Effector CD4-positive, alpha-beta T cell (primary cell): ENCODE measurements around the gene CBLIF.
"Not testable (repeated sequence)": the region's sequence is repeated elsewhere in the genome, so short reads cannot be mapped to it uniquely, and the experiment has no call there.

Experiments
- DNase-seq: peaks from one replicate; pipeline ENCODE4 v3.0.0-alpha.2; 2020

The CBLIF gene

DNA sequence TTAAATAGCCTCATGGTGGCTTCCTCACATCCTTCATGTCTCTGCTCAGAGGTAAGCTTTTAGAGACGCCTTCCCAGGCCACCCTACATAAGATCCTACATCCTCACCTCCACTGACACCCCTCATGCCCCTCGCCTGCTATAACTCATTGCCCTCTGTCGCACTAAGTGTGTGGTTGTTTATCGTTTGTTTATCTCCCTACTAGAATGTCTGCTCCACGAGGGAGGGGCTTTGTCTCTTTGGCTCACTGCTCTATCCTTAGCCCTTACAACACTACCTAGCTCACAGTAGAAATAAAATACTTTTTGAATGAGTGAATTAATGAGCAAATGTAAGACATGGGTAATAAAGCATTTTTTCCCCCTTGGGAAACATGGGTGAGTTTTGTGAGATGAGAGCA, 1.3 kb upstream of the CBLIF start:
- DNase-seq, result no peak

DNA sequence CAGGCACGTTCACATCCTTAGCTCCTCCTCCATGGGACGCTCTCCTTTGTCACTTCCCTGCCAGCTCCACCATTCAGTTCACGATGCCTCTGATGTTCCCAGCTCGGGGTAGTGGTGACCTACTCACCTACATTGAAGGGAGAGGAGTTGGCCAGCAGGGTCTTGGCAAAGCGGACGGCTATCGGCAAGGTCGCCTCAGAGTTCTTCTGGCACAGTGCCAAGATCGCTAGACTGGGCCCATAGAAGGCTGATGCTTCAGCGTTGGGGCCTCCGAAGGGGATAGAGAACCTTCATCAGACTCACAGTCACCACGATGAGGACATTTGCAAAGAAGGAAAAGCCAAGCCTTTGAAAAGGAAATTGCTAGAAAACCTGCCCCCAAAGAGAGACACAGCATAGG, 3.0 kb downstream of the CBLIF start:
- DNase-seq, result no peak

DNA sequence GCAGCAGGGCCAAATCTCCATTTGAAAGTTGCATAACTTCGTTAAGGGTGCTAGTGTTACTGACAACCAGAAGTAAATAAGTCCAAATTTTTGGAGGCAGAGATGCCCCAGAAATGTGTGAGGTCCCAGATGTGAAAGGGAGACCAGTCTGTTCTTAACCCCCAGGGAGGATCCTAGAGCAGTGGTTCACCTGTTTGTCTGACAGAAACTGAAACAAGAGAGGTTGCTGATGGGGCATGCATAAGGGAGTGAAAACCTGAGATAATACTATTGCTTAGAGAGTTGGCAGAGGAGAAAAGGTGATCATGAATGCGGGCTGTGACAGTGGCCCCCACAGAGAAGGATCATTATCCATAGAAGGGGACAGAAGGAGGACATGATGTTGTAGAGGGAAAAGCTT, 3.8 kb downstream of the CBLIF start:
- no peak for DNase-seq

DNA sequence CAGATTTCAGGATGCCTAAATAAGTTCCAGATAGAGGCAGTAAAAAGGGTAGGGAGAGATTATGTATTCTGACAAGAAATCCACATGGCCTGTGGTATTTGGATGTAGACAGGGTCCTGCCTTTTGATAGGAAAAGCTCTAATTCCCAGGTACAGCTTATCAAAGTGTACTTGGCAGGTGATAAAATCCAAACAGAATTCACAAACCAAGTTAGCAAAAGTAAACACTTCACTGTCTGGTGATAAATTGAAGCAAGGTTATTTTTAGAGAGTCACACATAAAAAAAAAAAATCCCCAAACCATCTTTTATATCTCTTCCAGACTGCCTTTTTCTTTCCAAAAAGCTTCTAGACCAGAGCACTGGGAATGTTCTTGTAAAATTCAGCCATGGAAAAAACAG, 5.7 kb downstream of the CBLIF start:
- DNase-seq, result no peak

DNA sequence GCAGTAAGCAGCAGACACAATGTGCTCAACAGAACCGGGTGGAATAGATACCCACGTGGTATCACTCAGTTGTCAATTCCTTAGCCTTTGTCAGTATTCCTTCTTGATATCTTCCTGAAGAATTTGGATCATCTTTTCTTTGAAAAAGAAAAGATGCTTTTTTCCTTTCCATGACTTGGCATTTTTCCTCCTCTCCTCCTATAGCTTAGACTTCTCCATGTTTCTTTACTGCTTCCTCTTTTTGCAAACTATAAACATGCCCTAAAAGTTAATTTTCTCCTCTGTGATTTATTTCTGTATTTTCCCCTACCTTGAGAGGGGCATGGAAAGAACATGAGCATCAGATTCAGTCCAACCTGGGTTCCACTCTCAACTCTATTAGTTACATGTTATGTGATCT, 11.7 kb downstream of the CBLIF start:
- DNase-seq, result no peak

DNA sequence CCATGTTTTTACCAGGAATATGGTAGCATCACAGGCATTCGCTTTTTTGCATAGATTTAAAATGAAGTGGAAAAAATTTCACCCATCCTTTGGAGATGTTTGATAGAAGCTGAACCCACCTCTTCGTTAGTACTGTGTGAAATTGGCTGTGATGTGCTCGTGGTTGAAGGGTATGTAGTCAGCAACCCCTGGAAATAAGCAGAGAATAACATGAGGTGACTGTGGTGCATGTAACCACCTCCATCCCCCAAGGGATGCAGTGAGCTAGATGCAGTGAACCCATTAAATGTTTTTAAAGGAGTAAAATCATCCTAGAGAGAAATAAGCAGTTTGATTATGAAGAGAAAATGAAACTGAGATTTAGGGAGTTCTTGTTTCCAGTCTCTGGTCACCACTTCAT, 15.9 kb downstream of the CBLIF start:
- no peak for DNase-seq

DNA sequence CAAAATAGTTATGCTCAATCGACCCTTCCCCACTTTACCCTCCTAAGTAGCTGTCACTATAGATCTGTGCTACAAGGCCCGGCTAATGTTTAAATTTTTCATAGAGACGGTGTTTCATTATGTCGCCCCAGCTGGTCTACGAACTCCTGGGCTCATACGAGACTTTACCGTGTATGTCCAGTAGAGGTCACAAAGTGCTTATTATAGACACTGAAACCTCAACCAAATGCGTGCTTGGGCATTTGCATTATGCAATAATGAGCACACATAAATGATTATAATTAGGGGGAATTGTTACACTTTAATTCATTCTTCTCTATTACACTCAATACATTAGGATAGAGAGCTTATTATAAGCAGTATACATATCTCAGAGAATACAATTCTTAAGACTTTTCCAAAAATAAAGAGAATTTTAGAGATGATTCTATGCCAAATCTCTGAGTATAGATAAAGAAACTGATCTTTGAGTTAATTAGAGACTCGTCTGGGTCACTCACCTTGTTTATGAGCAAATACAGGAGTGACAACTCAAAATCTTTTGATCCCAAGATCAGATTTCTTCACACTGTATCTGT, 22.2 kb downstream of the CBLIF start:
- DNase-seq, result peak; percentile 8

DNA sequence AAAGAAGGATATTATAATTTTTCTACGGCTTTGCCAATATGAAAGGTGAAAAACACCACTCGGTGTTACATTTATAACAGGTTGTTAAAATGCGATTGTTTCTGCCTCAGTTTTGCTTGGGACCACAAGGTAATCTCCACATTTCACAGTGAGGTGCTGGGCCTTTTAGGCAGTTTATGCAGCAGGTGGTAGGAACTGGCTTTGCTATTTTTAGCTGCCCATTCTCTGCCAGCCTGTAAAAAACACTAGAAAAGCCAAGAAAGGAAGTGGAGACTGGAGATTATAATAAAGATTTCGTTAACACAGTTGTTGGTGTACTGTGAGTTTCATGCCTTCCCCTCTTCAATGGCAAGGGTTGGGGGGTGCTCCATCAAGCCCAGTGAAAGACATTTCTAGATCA, 26.7 kb downstream of the CBLIF start:
- DNase-seq, result no peak

DNA sequence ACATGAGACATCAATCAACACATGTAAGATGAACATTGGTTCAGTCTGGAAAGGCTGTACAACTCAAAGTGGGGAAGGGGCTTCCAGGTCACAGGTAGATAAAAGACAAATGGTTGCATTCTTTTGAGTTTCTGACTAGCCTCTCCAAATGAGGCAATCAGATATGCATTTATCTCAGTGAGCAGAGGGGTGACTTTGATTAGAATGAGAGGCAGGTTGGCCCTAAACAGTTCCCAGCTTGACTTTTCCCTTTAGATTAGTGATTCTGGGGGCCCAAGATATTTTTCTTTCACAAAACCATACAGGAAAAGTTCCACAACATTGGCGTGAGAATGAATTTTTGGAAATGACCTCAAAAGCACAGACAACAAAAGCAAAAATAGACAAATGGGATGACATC, 28.9 kb downstream of the CBLIF start:
- not testable (repeated sequence) for DNase-seq

DNA sequence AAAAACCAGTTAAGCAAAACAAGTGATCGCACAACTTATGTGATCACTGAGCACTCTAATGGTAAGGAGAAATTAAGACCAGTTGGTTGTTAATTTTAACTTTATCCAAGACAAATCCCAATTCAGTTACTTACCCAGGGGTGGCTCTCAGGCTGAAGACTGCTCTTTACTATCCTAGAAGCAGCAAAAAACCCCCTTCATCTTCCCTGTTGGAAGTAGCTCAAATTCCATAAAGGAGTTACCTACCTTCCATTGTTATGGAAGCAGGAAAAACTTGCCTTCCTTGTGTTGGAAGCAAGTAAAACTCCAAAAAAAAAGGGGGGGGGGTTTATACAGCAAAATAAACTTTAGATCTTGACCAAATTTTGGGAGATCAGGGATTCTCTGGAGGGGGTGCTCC, 29.5 kb downstream of the CBLIF start:
- DNase-seq, result no peak

DNA sequence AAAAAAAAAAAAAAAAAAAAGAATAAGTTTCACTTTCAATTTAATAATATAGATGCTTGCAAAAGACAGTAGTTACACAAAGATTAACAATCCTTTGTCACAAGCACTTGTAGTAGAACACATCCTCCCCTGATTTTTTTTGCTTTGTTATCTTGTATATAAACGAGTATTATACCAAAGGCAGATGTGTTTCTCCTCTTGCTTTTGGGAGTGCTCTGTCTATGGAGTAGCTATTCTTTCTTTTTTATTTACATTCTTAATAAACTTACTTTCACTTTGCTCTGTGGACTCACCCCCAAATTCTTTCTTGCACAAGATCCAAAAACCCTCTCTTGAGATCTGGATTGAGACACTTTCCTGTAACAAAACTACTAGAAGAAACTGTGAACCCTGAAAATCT, 31.3 kb downstream of the CBLIF start:
- no peak for DNase-seq

DNA sequence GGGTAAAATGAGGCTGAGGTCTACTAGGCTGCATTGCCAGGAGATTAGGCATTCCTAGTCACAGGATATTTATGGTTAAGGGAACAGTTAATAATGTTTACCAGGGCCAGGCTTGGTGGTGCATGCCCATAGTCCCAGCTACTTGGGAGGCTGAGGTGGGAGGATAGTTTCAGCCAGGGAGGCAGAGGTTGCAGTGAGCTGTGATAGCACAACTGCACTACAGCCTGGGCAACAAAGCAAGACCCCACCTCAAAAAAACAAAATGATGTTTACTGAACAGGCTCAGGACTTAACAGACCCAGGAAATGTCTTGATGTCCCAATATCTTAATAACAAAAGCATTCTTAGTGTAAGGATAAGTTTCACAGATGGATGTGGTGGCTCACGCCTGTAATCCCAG, 31.9 kb downstream of the CBLIF start:
- DNase-seq, result no peak

DNA sequence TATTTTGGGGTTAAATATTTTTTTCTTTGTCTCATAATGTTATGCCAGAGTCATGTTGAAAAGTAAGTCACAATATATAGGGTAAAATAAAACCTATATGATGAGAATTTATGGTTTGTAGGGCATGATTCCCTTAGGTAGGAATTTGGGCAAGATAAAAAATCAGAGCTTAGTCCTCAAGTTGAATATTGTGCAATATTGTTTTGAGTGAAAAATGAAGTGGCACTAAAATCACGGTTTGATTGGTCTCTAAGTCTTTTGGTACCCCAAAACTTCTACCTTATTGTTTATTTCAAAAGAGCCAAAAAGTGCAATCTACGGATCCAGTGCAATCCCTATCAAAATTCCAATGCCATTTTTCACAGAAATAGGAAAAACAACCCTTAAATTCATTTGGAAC, 33.1 kb downstream of the CBLIF start:
- no peak for DNase-seq

DNA sequence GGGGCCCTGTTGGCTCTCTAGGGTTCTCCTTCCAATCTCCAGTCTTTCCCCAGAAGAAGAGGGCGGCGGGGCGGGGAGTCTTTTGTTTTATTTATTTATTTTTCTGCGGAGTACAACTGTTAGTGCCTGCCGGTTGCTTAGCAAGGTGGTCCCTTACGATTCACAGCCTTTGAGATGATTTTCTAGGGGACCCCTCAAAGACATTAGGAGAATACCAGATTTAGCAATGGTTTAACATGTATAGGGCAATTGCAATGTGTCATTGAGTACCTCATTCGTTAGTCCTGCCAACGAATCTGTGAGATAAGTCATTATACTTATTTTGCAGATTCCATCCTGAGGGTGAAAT, 34.4 kb downstream of the CBLIF start:
- DNase-seq, result no peak

DNA sequence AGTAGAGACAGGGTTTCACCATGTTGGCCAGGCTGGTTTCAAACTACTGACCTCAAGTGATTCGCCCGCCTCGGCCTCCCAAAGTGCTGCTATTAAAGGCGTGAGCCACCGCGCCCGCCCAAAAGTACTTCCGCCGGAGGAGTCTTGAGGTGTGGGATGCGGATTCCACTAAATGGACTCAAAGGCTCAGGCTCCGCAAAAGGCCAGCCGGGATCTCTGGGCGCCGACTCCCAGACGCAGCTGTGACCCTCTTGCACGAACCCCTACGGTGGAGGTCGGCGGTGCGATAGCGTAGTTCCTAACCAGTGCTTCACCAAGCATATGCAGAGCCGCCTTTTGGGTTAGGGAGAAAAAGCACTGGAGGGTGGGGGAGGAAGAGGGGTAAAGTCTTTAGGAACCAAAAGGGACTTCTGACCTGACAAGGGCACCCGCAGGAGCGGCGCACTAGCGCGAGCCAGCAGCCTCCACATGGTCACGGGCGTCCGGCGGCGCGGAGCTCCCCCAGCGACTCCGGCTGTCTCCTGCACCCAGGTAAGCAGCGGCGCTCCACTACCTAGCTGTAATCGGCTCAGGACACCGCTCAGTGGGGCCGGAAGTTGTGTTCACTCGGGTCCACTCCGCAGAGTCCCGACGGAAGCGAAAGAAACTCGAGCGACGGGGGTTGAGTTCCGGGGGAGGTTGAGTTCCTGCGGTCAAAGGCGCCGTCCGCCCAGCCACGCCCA, 34.9 kb downstream of the CBLIF start, which contains the start of gene MRPL16:
MRPL16 (minus strand) TSS at position 590 of the 722 bp plus-strand sequence; CDS start at position 470, 120 bp downstream.
- DNase-seq, result peak; percentile 85

DNA sequence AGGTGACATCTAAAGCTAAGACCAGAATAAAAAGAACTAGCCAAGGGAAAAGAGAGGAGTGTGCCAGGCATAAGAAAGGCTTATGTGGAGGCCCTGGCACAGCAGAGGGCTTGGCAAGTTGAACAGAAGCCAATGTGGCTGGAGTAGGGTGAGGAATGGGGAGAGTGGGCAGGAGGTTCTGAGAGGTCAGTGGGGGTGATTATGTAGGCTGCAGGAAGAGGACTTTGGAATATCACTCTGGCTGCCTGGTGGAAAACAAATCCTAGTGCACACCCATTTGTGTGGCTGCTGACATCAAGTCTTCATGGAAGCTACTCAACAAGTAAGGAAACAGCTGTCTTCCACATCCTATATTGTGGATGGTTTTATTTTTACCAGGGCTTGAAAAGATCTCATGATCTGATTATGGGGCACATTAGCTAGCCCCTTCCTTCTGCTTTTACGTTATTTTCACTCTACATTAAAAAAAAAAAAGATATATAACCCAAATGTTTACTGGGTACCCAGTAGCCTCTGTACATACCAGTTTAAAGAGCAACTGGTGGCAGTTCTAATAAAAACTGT, 38.2 kb downstream of the CBLIF start:
- DNase-seq, result no peak

DNA sequence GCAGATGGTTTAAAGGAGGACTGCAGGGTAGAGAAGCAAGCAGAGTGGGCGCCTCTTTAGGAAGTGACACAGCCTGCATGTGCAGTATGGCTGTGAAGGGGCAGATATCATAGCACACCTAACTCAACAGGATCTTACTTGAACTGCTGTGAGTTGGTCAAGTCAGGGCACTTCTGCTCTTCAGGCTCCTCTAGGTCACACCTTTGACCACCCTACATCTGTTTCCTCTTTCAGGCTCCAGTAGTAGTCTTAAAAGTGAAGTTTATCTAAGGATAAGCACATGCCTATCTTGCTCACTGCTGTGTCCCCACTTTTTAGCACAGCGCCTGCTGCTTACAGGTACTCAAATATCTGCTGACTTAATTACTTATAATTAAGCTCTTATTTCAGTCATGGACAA, 41.2 kb downstream of the CBLIF start:
- no peak for DNase-seq

DNA sequence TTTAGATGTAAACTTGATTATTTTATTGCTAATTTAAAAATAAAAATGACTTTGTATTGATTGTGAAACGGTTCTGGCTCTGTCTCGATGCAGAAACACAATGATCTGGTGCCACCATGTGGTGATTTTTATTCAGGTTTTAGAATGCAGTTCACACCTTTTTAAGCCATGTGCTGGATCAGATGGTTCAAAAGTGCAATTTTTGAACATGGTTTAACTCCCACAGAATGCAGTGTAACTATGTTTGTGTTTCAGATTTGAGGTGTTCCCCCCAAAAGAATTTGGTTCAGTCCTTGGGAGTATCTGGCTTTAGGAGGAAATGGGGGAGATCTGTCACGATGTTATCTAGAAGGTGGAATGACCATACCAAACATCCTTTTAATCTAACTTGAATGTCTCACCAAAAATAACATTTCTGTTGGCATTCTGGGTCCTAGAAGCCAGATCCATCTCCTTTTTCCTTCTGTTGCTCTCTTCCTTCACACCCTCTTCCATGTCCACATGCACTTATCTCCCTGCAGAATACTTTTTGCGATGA, 42.6 kb downstream of the CBLIF start:
- peak; percentile 49 for DNase-seq

DNA sequence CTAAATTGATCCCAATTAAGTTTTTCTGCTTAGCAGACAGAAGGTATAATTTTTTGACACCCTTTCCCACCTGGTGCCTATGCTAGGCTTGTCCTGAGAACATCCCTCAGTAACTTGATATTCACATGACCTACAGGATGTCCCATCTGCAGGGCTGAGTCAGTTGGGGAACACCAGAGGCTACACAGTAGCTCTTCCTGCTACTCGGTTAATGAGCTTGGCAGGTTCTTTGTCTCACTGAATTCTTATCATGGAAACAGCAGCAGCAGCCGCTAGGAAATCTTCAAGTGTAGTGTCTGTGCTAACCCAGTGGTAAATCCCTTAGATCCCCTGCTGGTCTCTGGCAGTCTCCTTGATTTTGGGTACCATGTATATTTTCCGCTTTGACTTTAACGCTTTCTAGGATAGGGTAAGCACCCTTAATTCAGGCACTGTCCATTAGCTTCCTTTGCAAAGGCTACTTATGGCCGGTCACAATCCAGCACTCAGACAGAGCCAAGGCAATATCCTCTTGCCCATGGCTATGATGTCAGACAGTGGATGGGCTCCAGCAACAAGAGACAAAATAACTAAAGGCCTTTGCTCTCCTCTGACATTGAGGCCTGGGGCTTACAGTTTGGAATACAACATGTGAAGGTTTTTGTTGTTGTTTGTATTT, 43.2 kb downstream of the CBLIF start:
- DNase-seq, result no peak

DNA sequence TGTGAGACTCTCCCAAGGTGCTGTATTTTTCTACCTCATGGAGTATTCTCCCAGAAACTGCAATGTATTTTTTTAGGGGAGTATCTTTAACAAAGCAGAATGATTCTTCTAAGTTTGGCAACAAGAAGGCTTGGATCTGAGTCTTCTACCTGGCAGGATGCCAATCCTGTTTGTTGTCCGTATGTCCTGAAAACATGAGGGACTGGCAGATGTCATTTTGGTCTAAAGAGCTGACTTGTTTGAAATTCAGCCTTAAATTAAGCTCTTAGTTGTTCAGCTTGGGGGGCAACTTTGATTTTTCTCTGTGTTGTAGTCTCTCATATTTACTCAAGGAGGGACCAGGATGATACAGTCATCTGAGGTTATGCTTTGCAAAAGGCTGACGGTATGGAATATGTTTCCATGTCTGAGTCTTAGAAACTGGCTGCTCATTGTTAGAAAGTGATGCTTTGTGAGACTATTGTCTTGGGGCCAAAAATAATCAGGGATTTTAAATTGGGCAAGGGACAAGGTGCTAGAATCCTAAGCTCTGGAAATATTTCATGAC, 44.1 kb downstream of the CBLIF start:
- no peak for DNase-seq

DNA sequence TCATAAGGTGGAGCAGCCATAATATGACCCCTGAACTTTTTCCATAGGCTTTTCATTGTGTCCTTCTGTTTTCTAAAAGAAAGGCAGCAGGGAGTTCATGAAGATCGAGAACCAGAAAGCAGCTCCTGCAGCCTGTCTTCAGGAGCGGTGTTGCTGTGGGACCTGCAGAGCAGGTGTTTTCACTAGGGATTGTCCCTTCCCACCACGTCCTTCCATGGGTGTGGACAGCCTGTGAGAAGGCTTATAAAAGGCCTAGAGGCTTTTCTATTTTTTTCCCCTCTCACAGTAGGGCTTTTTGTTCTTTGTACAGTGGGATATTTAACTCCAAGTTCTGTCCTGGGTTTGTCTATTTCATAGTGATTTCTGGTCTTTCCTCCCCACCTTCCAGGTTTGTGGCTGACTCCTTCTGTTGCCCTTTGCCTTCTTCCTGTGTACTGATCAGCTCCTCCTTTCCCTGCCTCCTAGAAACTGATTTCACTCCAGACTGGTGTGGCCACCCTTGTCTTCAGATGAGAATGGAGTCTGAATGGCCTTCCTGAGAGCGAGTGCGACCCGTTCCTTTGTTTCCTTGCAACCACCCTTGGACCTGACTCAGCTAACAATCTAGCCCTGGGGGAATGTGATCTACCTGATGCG, 44.8 kb downstream of the CBLIF start:
- no peak for DNase-seq

DNA sequence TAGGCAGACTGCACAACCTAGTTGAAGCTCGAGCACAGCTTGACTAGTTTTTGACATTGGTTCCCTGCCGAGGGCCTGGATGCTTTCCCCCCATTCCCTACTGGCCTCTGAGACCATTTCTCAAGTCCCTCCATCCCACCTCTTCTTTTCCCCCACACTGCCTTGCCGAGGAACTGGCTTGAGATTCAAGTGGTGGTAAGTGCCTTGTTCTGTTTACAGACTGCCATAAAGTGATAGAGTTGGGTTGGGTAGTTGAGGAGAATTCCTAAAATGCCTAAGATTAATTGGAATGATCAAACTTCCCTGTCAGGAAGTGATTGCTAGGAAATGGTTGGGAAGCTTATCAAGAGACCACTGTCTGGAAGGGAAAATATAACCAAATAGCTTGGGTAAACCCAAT, 50.9 kb downstream of the CBLIF start:
- DNase-seq, result no peak

DNA sequence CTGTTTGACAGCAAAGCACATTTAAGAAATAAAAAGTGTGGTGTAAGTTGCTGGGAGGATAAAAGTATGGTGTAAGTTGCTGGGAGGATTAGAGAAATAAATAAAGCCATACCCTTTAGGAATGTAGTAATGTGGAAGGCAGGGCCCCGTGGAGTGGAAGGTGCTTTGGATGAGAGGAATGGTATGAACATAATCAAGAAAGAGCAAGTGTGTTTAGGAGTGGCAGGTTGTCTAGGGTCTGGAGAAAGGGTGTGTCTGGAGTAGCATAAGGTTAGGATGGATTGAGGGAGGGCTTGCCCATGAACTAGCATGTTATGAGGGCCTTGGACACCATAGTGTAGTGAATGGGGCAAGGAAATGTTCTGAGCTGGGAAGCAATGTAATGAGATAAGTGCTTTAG, 52.8 kb downstream of the CBLIF start:
- no peak for DNase-seq
